Small intestine (tissue), 7 donors: Measurements from ENCODE around the gene ELAVL3. TPM values are rescaled to one million over a fixed set of nuclear protein-coding genes. Genes with fewer than 3 reads are reported as not detected.

Source experiments
- DNase-seq, 2 donors: peaks; one replicate each; pipeline versions ENCODE4 v3.0.0 to v3.0.0-alpha.2; 2013
- FAIRE-seq: peaks from 2 replicates; lab custom pipeline; 2012; peaks lifted over from hg19 to GRCh38; lab: Jason Lieb, UNC
- H3K27ac ChIP-seq, 3 donors: one replicate each; pipeline ENCODE4 v1.5.1; 2013; ENCODE audit warnings: low read length in 2 of 3, mild to moderate bottlenecking in 2 of 3, control low read depth in 1 of 3, inconsistent platforms in 1 of 3, low read depth in 1 of 3, moderate library complexity in 1 of 3
- H3K27me3 ChIP-seq, 3 donors: one replicate each; pipeline ENCODE4 v1.6.1; 2013; ENCODE audit warnings: low read length in 3 of 3, inconsistent platforms in 1 of 3; ENCODE audit not compliant: control insufficient read depth in 3 of 3, insufficient read depth in 3 of 3
- H3K36me3 ChIP-seq, 3 donors: one replicate each; pipeline ENCODE4 v1.6.1; 2013; ENCODE audit warnings: low read length in 3 of 3, inconsistent platforms in 1 of 3, low read depth in 1 of 3, mild to moderate bottlenecking in 1 of 3, moderate library complexity in 1 of 3; ENCODE audit not compliant: control insufficient read depth in 3 of 3, insufficient read depth in 2 of 3
- H3K4me1 ChIP-seq, 3 donors: one replicate each; pipeline ENCODE4 v1.6.1; 2013; ENCODE audit warnings: low read length in 2 of 3, inconsistent platforms in 1 of 3, low read depth in 1 of 3, mild to moderate bottlenecking in 1 of 3, moderate library complexity in 1 of 3; ENCODE audit not compliant: control insufficient read depth in 3 of 3, insufficient read depth in 2 of 3
- H3K4me3 ChIP-seq, 3 donors: one replicate each; pipeline ENCODE4 v1.5.1; 2013; ENCODE audit warnings: low read length in 3 of 3, control low read depth in 1 of 3, inconsistent platforms in 1 of 3, low read depth in 1 of 3, mild to moderate bottlenecking in 1 of 3, moderate library complexity in 1 of 3
- H3K9me3 ChIP-seq, 2 donors: one replicate each; pipeline ENCODE4 v1.6.1; 2013; ENCODE audit warnings: low read depth in 1 of 2, low read length in 1 of 2; ENCODE audit not compliant: control insufficient read depth in 2 of 2, insufficient read depth in 1 of 2
- WGBS, 3 donors: extraction: QIAGEN DNeasy Blood & Tissue Kit; methylation state at CpG; one replicate each; pipeline ENCODE4 v1.1.7; 2013; 5-methylcytosine and 5-hydroxymethylcytosine counted together
- polyA plus RNA-seq, 4 donors: library from polyadenylated mRNA; stranded (reverse) in 3 of 4; unstranded in 1 of 4; fragments of 200-250 nt in 3 of 4; fragments of 120-200 nt in 1 of 4; gene quantifications; one replicate each; pipeline versions ENCODE4 v1.2.1 to v1.2.3, GENCODE V29; 2013
- donor health status: healthy with polysubstance abuse.
- donor health status: control.
- donor health status: control.
- donor health status: Bipolar disorder and iron deficiency.
- donor health status: healthy.

The ELAVL3 gene
- polyA plus RNA-seq, 4 donors, result 0.30 to 2.1 (median 0.63) TPM

GRCh38 chr19:11420429-11421370 is 60.1 kb downstream of the ELAVL3 start:
- WGBS, 3 donors, result 5 to 7% (median 7%) methylated on average over 43 to 46 of the region's 46 CpGs
- DNase-seq (peak in 1 of 2 donors; percentile 39), FAIRE-seq (no peak)
- H3K9me3 ChIP-seq, result peaks cover 0 to 4% of the 10 kb centered on the region in 2 donors
- peaks cover 0 to 33% (median 0%) of the 10 kb centered on the region in 3 donors for H3K4me1 ChIP-seq
- H3K4me3 ChIP-seq, result peak overlapping the region in 1 of 3 donors; percentile 22
- H3K36me3 ChIP-seq, result no peaks in the 10 kb centered on the region
- H3K27me3 ChIP-seq, result peaks cover 6 to 84% (median 18%) of the 10 kb centered on the region in 3 donors
- H3K27ac ChIP-seq, result no peak overlapping the region

DNA sequence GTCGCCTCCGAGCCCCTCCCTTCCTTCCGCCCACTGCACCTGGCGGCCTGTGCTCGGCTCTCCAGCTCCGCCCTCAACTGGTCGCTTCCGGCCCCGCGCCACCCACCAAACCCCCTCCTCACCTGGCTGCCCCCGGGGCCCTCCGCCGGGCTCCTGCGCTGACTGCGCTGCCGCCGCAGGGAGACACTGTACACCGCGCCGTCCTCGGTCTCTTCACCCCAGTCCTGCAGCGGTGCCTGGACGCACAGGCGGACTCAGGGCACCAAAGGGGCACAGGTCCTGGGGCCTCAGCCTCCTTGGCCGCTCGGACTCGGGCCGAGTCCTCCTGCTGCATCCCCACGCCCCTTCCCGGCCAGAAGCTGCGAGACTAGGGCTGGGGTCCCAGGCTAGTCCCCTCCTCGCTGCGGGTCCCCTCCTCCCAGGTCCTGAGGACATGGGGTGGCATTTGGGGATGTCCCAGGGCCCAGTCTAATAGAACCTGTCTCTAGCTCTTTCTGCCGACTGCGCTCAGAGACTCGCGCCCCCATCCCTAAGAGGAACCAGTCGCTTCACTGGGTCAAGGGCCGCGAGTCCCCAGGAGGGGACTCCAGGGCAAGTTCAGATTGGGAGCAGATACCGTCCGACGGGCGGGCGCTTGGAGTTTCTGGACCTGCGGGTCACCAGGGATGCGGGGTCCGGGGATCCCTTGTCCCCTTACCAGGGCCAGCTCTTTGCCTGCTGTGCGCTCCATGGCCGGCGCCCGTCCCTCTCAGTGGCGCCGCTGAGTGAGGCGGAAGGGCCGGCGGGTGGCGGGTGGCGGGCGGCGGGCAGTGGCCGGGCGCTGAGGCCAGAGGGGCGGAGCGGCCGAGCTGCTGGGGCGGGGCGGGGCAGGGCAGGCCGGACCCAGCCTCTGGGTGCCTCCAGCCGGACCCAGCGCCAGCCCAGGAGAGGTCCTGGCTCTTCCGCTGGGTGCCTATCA is 62.0 kb downstream of the ELAVL3 start, which contains the start of gene RGL3:
TSS of gene RGL3 (minus strand) at position 766 of the 958 bp plus-strand sequence. CDS start at position 730, 36 bp downstream.
- peak in 1 of 2 donors; percentile 50 for DNase-seq
- peaks cover 0 to 4% of the 10 kb centered on the region in 2 donors for H3K9me3 ChIP-seq
- peak within 1 kb of the TSS in 2 of 3 donors; percentile 12 to 20 for H3K4me3 ChIP-seq
- peaks cover 6 to 80% (median 18%) of the 10 kb centered on the region in 3 donors for H3K27me3 ChIP-seq
- no peak for FAIRE-seq
- peaks cover 0 to 32% (median 0%) of the 10 kb centered on the region in 3 donors for H3K4me1 ChIP-seq
- WGBS, 3 donors, result 3 to 4% (median 3%) methylated on average over 53 to 72 of the region's 72 CpGs
- no peaks in the 10 kb centered on the region for H3K36me3 ChIP-seq
- no peak within 1 kb of the TSS for H3K27ac ChIP-seq

DNA sequence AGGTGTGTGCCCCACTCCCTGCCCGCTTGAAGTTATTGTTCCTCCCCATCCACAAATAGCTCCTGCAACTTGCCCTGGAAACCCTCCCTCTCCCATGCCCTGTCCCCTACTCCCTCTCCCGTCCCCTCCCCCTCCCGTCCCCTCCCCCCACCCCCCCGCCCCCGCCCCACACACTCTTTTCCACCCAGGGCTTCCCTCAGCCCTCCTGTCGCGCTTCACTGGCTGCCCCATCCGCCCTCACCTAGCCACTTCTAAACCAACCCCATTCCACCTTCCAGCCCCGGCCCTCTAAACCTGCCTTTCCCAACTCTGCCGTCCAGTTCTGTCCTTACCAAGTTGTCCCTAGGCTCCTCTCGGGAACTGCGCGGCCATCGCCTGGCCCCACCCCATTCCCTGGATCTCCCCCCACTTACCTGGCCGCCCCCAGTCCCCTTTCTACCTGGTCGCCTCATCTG is 62.7 kb downstream of the ELAVL3 start:
- H3K9me3 ChIP-seq, result peaks cover 0 to 4% of the 10 kb centered on the region in 2 donors
- no peak overlapping the region for H3K4me3 ChIP-seq
- no peak overlapping the region for H3K27ac ChIP-seq
- H3K27me3 ChIP-seq, result peaks cover 6 to 73% (median 14%) of the 10 kb centered on the region in 3 donors
- no peaks in the 10 kb centered on the region for H3K36me3 ChIP-seq
- peaks cover 0 to 32% (median 0%) of the 10 kb centered on the region in 3 donors for H3K4me1 ChIP-seq
- FAIRE-seq, result no peak
- DNase-seq, result no peak
- WGBS, 3 donors, result 3 to 7% (median 4%) methylated on average over 9 to 14 of the region's 16 CpGs

DNA sequence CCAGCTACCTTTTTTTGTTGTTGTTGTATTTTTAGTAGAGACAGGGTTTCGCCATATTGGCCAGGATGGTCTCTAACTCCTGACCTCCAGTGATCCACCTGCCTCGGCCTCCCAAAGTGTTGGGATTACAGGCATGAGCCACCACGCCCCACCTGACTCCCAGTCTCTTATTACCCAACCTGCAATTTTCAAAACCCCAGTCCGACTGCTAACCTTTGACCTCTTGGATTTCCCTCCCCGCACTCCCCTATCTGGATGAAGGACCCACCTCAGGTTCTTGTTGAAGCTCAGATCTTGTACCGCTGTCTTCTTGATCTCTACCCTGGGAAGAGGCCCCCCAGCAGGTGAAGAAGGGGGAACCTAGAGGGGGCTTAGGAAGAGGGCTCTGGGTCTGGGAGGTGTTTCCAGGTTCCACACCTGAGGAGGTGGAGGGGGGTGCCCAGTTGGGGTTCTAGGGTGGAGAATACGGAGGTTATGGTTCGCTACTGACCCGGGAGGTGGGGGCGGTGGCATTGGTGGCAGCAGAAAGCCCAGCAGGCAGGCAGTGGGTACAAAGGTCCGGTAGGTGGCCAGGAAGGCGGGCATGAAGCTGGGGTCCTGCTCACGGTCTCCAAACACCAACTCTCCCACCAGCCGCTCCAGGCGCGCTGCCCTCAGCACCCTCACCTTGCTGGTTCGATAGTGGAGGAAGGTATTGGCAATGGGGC is 64.3 kb downstream of the ELAVL3 start:
- Histone ChIP-seq H3K27me3 (peaks cover 3 to 56% (median 13%) of the 10 kb centered on the region in 3 donors), H3K4me1 (peaks cover 0 to 19% (median 0%) of the 10 kb centered on the region in 3 donors), H3K36me3 (no peaks in the 10 kb centered on the region), H3K27ac (no peak overlapping the region), H3K9me3 (no peaks in the 10 kb centered on the region), H3K4me3 (no peak overlapping the region)
- DNase-seq (no peak), FAIRE-seq (no peak)
- WGBS, 3 donors, result 62 to 81% (median 66%) methylated on average over 17 of the region's 17 CpGs

DNA sequence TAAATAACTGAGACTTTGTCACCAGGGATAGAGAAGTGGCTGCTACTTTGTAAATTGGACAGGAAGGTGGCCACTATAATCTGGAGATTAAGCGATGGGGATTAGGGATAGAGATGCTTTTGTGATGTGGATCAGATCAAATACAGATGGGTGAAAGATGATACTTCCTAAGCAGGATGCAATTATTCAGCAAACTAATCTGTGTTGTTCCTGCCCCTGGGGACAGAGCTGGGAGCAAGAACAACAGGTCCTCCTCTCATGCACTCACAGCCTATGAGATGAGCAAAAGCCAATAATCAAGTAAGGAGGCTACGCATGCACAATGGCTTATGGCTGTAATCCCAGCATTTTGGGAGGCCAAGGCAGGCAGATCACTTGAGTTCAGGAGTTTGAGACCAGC is 66.3 kb downstream of the ELAVL3 start:
- no peak for FAIRE-seq
- Histone ChIP-seq H3K9me3 (no peaks in the 10 kb centered on the region), H3K36me3 (no peaks in the 10 kb centered on the region), H3K27ac (no peak overlapping the region), H3K4me3 (no peak overlapping the region), H3K27me3 (peaks cover 0 to 37% (median 4%) of the 10 kb centered on the region in 3 donors), H3K4me1 (peaks cover 0 to 6% (median 0%) of the 10 kb centered on the region in 3 donors)
- DNase-seq, result no peak
- 90 to 97% (median 92%) methylated on average over 2 of the region's 2 CpGs for WGBS, 3 donors

GRCh38 chr19:11410682-11411081 is 70.2 kb downstream of the ELAVL3 start:
- Histone ChIP-seq H3K36me3 (no peaks in the 10 kb centered on the region), H3K27ac (no peak overlapping the region), H3K27me3 (peaks cover 0 to 9% (median 6%) of the 10 kb centered on the region in 3 donors), H3K9me3 (no peaks in the 10 kb centered on the region), H3K4me3 (no peak overlapping the region), H3K4me1 (no peaks in the 10 kb centered on the region)
- WGBS, 3 donors, result 44 to 66% (median 55%) methylated on average over 8 of the region's 8 CpGs
- DNase-seq (no peak), FAIRE-seq (no peak)

- Histone ChIP-seq H3K4me1 (no peaks in the 10 kb centered on the region), H3K36me3 (no peaks in the 10 kb centered on the region), H3K27me3 (peaks cover 0 to 9% (median 6%) of the 10 kb centered on the region in 3 donors), H3K27ac (no peak overlapping the region), H3K4me3 (no peak overlapping the region), H3K9me3 (no peaks in the 10 kb centered on the region)
- DNase-seq (no peak), FAIRE-seq (no peak)
- whole genome bisulfite sequencing, 3 donors, result 80 to 87% (median 83%) methylated on average over 4 of the region's 4 CpGs
Measured at GRCh38 chr19:11408591-11408990, 72.3 kb downstream of the ELAVL3 start.
